Heart left ventricle (tissue), 13 donors: ENCODE data around the gene SULF2.

Source experiments
- POLR2A ChIP-seq, 2 donors: fragments of 450-650 bp; IDR thresholded peaks; one replicate each; pipeline ENCODE4 v1.6.1; 2017; ENCODE audit warnings: antibody characterized with exemption in 2 of 2, mild to moderate bottlenecking in 2 of 2, moderate library complexity in 2 of 2
- TF ChIP-seq, protein P1 (sequence below), 12 donors: fragments of 200-600 bp; sonication (generic) in 4 of 12; IDR thresholded peaks; one replicate each; pipeline versions ENCODE4 v1.5.0 to v1.8.0; 2018 to 2022; ENCODE audit warnings: antibody characterized with exemption in 12 of 12, mild to moderate bottlenecking in 5 of 12
- donor health status: ischemic (EF 13 %, LVEDD 7.1; RV severe dilation, severe dysfunction).
- donor health status: DM: no; HTN: yes; CAD: no.
- donor health status: DM: no; HTN: no; CAD: no.
- donor health status: ischemic (EF 25% LVEDD 6.9; RV normal size, moderate dysfunction).
- donor health status: ischemic (EF 25% LVEDD 5.7; RV mildly dilated, moderate dysfunction).
- donor health status: ischemic (EF 35%, LVEDD 5.7; RV mildly dilated, moderate dysfunction).
- donor health status: nonischemic (EF 11% LVEDD 7.7; RV severe dilation, severe dysfunction).
- donor health status: DM: yes; HTN: yes; CAD: no.
- donor health status: PGD.
- donor health status: ischemic (EF 29% LVEDD 5.4; RV normal size, mild dysfunction).
- donor health status: nonischemic (EF 23%, LVEDD 6.1; RV moderate dilation, normal function).

DNA sequence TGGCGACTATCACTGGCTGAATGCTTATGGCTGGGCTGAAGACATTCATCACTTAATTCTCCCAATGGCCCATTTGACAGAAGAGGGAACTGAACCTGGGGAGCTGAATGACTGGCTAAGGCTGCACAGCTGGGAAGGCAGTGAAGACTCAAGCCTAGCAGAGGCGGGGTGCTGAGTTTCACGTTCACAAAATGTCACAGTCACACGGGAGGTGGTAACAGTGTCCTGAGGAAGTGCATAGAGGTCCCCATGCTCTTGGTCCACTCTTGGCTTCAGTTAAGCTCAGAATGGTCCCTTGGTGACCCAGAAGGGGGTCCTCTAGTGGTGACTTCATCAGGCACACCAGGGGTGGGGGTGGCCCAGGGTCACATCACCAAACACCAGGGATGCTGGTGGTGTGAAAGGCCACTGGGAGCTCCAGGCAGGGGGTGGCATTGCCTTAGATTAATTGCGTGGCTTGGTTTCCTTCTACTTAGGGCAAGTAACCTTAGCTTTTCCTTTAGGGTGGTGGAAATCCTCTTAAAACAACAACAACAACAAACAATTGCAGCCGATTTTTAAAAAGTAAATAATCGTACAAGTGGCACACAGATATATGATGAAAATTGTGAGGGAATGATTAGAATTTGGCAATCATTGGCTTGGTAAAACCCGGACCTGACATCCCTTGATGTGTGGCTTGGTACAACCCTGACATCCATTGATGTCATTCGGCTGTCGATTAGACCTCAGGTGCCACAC lies 45.0 kb downstream of the SULF2 start:
- TF ChIP-seq, protein P1, sequence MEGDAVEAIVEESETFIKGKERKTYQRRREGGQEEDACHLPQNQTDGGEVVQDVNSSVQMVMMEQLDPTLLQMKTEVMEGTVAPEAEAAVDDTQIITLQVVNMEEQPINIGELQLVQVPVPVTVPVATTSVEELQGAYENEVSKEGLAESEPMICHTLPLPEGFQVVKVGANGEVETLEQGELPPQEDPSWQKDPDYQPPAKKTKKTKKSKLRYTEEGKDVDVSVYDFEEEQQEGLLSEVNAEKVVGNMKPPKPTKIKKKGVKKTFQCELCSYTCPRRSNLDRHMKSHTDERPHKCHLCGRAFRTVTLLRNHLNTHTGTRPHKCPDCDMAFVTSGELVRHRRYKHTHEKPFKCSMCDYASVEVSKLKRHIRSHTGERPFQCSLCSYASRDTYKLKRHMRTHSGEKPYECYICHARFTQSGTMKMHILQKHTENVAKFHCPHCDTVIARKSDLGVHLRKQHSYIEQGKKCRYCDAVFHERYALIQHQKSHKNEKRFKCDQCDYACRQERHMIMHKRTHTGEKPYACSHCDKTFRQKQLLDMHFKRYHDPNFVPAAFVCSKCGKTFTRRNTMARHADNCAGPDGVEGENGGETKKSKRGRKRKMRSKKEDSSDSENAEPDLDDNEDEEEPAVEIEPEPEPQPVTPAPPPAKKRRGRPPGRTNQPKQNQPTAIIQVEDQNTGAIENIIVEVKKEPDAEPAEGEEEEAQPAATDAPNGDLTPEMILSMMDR (IDR thresholded peaks at IDR 0.05), result no peak
- TF ChIP-seq POLR2A (IDR thresholded peaks at IDR 0.05), result no peak
